GM03348 (cell line): ENCODE measurements around the gene PRKRA.
"Not testable (repeated sequence)": the region's sequence is repeated elsewhere in the genome, so short reads cannot be mapped to it uniquely, and the experiment has no call there.

Experiments used
- DNase-seq: peaks from one replicate; pipeline ENCODE4 v3.0.0; 2012; ENCODE audit warnings: low spot score

The PRKRA gene

DNA sequence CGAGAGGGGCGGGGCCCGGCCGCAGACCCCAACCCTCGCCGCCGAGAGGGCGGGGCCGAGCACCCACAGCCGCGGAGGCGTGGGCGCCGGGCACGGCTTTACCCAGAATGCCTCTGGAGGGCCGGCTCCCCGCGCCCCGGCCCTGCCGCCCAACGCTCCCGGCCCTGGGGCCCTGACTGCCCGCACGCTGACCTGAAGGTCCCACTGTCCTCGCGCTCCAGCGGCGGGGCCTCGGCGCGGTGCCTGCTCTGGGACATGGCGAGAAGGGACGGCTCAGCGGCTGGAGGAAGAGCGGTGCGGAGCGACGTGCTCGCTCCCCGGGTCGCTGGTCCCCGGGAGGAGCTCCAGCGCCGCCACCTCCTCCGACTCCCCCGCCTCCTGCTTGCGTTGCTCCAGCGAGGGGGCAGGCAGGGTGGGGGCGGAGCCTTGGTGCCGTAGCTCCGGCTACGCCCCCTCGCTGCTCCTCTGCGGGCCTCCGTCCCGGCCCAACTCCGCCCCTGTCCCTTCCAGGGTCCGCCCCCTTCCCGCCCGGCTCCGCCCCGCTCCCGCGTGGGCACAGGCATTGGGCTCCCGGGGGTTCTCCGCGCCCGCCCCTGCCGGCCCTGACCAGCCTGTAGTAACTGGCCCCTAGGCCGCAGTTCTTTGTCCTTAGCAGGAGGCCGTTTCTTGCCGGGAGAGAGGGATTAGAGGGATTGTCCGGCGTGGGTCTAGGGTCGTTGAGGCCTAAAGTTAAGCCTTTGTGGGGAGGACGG, at the start of gene PRKRA, which contains the start of gene PJVK:
PRKRA (minus strand) TSS at position 402 of the 752 bp plus-strand sequence; CDS start at position 257, 145 bp downstream.
PJVK (plus strand) TSS at position 605 of the 752 bp plus-strand sequence. CDS start 2,032 bp downstream, outside the sequence.
- peak; percentile 99 for DNase-seq

DNA sequence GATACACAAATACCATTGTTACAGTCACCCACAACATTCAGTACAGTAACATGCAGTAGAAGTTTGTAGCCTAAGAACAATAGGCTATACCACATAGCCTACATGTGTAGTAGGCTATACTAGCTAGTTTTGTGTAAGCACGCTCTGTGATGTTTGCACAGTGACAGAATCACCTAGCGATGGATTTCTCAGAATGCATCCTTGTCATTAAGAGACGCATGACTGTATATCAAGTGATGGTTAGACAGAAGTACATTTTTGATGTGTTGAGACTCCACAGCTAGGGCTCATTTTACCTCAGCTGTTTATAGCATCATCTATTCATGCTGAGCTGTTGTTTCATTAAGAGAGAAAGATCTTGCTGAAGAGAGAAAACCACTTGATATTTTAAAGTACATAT, 48.7 kb upstream of the PRKRA start:
- DNase-seq, result no peak

- DNase-seq, result no peak
Observed at GRCh38 chr2:178498137-178498536, 47.2 kb upstream of the PRKRA start.

- DNase-seq, result no peak
Observed at GRCh38 chr2:178496049-178496448, 45.1 kb upstream of the PRKRA start.

GRCh38 chr2:178491612-178492011, 40.6 kb upstream of the PRKRA start:
- no peak for DNase-seq

- DNase-seq, result peak; percentile 16
Observed at GRCh38 chr2:178485356-178485755, 34.4 kb upstream of the PRKRA start.

DNA sequence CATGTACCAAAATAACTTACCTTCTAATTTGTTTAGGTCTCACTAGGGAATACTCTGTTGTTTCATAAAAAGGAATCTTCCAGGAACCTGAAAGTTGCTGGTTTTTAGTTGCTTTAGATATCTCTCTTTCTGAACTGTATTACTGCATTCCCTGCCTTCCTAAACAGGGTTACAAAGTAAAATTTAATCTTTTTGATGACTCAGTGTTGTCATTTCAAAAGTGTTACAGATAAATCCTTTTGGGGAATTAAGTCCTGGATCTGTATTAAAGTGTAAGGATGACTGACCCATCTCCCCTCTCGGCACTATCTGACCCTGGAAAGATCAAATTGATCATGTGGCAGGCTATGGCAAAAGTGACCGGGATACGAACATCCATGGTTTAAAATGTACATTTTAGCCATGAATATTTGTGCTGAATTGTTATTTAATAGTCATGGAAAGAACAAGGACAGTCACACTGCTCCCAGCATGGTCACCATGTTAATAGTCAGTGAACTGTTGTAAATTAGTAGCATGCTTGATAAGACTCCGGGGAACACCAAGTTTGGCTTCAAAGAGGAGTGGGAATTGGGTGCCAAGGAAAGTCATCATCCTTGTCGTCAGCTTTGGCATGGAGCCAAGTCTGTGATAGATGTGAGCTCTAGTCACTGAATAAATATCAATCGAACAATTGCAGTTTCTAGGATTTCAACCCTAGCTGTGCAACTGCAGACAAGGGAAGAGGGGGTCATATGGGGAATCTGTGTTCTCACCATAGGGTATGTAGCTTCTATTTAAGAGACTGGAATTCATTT, 33.5 kb upstream of the PRKRA start:
- no peak for DNase-seq

DNA sequence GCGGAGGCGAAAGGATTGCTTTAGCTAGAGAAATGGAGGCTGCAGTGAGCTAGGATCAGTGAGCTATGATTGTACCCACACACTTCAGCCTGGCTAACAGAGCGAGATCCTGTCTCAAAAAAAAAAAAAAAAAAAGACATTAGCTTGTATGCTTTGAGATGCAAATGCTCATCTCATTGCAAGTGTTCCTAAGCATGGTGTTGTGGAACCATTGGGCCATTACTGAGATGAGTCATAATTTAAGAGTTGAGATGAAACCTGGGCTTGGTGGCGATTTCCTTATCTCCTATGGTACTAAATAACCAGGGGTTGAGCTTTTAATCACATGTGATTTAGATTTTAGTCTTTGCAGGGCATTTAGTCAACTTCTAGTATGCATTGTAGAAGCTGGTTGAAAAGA, 31.5 kb upstream of the PRKRA start:
- no peak for DNase-seq

DNA sequence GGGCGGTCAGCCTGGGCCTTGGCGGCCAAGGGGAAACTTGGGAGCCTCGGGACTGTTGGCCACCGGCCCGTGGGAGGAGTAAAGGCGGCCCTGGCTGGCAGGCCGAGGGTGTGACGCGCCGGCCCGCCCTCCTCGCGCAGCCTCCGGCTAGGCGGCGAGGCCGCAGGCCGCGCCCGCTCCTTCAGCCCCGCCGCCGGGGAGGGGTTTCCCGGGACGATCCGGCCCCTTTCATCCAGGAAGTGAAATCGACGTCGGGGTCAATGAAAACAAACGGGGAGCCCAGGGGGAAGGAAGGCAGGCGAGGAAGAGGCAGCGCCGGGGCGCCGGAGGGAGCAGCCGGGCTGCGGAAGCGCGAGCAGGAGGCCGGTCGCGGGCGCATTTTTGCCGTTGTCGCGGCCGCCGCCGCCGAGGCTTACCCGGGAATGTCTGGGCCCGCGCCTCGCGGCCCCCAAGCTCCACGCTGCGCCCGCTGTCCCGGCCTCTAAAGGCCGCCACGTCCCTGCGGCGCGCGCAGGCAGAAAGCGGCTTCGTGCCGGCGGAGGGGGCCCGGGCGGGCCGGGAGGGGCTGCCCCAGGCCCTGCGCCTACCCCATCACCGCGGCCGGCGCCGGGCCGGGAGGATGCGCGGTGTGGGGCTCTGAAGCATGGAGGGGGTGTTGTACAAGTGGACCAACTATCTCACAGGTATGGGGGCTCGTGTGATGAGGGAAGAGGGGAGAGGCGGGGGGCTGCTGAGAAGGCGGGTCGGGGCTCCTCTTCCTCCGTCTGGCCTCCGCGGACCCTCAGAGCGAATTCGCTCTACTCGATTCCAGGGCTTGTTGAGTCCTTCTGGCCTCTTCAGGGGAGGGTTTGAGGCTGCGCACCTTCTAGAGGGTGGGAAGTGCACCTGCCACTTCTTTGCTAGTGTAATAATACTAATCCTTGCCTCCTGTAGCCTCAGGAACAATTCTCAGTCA, 29.5 kb upstream of the PRKRA start, which contains the start of gene PLEKHA3:
PLEKHA3 (plus strand) TSS at position 231 of the 955 bp plus-strand sequence; CDS start at position 644, 413 bp downstream.
- peak; percentile 98 for DNase-seq

GRCh38 chr2:178479758-178480226, 28.8 kb upstream of the PRKRA start:
- DNase-seq, result no peak

- no peak for DNase-seq
Observed at GRCh38 chr2:178479275-178479616, 28.3 kb upstream of the PRKRA start.

DNA sequence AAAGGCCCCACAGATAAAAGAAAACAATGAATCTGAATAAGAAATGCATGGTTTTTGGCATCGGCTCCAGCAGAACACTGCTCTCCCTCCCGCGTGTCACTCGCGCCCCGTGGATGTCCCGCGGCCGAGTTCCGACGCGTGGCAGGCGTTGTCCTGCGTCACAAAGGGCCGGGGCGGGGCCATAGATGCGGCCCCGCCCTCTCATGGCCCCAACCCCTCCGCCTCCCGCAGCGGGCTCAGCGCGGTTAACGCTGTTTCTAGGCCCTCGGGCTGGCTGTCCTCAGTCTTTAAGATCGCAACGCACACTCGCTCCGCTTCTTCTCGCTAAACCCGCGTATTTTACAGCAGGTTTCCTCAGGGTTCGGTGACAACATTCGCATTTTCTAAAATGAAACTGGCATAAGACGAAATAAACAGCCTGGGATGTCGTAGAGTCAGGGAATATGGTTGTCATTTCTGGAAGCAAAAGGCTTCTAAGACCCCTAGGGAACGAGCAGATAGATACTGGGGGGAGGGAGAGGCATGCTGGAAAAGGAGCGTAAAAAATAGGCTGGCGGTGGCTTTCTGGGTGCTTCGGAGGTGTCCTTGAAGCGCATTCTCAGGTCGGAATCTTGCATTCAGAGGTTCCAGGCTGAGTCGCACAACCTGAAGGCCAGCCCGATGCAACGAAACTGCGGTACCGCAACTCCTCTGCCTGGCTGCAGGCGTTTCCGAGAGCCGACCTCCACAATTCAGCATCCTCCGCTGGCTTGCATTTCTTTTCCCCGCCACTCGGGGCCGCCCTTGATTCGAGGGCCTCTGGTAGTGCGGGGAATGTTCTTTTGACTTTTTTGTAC, 27.7 kb upstream of the PRKRA start, which contains the start of gene FKBP7:
FKBP7 (minus strand) TSS at position 162 of the 836 bp plus-strand sequence; CDS start at position 61, 101 bp downstream.
- peak; percentile 94 for DNase-seq

DNA sequence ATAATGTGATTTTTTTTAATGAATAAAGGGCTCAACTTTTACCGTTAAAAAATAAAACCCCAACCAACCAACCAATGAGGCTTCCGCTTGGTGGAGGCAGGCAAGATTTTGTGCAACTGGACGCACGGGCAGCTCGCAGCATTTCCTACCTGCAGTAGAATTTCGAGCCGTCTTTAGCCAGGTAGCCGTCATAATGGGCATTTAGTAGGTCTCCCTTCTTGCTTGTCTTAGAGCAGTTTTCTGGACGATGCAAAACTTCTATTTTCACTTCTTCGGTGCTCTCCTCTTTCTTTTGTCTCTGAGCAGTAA, 27.1 kb upstream of the PRKRA start:
- peak; percentile 25 for DNase-seq

DNA sequence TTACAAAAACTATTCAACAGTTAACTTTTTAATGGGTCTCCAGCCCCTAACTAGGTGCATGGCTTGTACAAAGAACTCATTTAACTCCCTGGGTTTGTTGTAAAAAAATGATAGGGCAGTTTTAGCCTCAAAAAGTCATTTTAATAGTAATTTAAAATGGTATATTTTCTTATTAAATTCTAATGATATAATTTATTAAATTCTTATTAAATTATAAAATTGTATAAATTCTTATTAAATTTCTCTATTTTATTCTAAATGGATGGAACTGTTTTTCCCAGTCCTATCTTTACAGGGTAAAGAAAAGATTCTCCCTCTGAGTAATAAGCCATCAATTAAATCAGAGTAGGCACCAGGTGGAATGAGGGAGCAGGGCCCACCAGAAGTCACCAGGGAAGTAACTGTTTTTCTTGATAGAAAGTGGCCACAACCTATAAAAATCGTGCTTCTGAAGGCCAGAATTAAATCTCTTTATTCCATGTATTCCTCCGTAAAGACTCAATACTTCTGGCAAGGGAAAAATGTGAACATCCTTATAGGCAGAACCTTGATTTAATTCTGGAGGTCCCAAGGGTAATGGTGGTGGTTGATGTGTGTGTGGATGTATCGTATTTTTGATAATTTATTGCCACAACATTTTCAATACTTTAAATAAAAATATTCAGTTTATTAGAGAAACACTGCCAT, 26.6 kb upstream of the PRKRA start:
- DNase-seq, result no peak

DNA sequence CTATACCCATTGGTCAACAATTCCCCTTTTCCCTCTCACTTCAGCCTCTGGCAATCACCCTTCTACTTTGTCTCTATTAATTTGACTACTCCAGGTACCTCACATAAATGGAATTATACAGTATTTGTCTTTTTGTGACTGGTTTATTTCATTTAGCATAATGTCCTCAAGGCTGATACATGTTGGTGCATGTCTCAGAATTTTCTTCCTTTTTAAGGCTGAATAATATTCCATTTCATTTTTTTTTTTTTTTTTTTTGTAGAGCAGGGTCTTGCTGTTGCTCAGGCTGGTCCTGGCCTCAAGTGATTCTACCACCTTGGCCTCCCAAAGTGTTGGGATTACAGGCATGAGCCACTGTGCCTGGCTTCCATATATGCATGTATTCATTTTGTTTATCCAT, 25.5 kb upstream of the PRKRA start:
- DNase-seq, result no peak

DNA sequence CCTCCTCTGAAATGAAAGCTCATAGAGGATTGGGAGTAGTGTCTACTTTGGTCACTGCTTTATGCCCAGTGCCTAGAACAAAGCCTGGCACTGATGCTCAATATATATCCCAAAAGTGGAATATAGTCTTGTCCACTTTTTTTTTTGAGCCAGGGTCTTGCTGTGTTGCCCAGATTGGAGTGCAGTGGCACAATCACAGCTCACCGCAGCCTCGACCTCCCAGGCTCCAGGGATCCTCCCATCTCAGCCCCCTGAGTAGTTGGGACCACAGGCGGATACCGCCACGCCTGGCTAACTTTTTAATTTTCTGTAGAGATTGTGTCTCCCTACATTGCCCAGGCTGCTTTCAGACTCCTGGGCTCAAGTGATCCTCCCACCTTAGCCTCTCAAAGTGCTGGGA, 23.6 kb upstream of the PRKRA start:
- no peak for DNase-seq

- no peak for DNase-seq
Observed at GRCh38 chr2:178473931-178474330, 23.0 kb upstream of the PRKRA start.

- DNase-seq, result no peak
Observed at GRCh38 chr2:178473373-178473772, 22.4 kb upstream of the PRKRA start.

DNA sequence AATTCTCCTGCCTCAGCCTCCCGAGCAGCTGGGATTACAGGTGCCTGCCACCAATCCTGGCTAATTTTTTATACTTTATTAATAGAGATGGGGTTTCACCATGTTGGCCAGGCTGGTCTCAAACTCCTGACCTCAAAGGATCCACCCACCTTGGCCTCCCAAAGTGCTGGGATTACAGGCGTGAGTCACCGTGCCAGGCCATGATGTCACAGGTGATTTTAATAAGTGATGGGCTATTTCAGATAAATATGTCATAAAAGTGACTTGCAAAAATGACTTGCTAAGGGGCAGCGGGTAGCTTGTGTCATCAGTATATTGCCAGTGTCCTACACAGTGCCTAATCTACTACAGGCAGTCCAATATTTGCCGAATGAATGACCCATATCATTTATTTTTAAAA, 20.3 kb upstream of the PRKRA start:
- DNase-seq, result not testable (repeated sequence)

DNA sequence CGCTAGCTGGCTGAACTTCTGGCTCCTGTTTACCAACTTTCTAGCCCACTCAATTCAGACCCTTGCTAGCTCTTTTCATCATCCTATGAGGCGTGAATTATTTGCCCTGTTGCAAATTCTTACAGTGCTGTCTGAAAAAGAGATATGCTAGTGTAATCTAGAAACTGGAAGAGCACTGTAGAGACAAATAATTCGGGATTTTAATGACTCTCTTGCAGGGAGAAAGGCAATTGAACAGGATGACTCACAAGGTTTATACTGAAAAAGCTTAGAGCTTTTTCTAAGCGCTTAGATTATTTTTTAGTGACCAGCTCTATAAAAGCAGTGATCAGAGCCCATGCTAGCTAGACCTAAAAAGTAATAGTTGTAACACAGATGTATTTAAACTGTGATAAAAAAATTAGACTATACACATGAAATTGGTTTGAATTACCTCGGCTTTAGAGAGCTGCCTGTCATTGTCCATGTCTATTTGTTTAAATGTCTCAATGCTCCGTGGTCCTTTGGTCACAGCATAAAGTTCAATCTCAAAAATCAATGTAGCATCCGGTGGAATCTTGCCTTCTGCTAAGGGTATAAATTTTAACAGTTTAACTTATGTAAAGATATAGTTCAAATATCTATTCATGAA, 18.4 kb upstream of the PRKRA start:
- no peak for DNase-seq
